Pancreas (tissue), 10 donors: Measurements from ENCODE around the gene FAF2. TPM values are rescaled to one million over a fixed set of nuclear protein-coding genes. Genes with fewer than 3 reads are reported as not detected.
A peak's percentile ranks its signal among the peaks of the same experiment; 100 is the strongest.
"Not testable (repeated sequence)": the region's sequence is repeated elsewhere in the genome, so short reads cannot be mapped to it uniquely, and the experiment has no call there.

Source experiments
- ATAC-seq, 4 donors: fragments of 200-7000 bp; cut with Tn5 transposase; one replicate each; pipeline versions ENCODE4 v1.8.0 to v1.9.1; 2020; ENCODE audit warnings: mild to moderate bottlenecking in 4 of 4, moderate library complexity in 4 of 4
- DNase-seq, 6 donors: peaks; one replicate each; pipeline ENCODE4 v3.0.0-alpha.2; 2020
- FAIRE-seq: peaks from 2 replicates; lab custom pipeline; 2012; peaks lifted over from hg19 to GRCh38; lab: Jason Lieb, UNC
- H3K27ac ChIP-seq, 4 donors: fragments of 200-600 bp; sonication (generic); 1 replicate in 3 of 4; 2 replicates in 1 of 4; pipeline versions ENCODE4 v1.5.0 to v1.8.0; 2020
- H3K27me3 ChIP-seq, 4 donors: fragments of 200-600 bp; one replicate each; pipeline ENCODE4 v1.8.0; 2021
- H3K36me3 ChIP-seq, 3 donors: fragments of 200-600 bp; sonication (generic) in 1 of 3; one replicate each; pipeline versions ENCODE4 v1.5.0 to v1.8.0; 2020 to 2021
- H3K4me1 ChIP-seq, 3 donors: fragments of 200-600 bp; one replicate each; pipeline ENCODE4 v1.8.0; 2021
- H3K4me3 ChIP-seq, 4 donors: fragments of 200-600 bp; sonication (generic) in 2 of 4; one replicate each; pipeline versions ENCODE4 v1.5.0 to v1.8.0; 2020 to 2021
- H3K9me3 ChIP-seq, 4 donors: fragments of 200-600 bp; one replicate each; pipeline ENCODE4 v1.8.0; 2021
- CTCF ChIP-seq, 4 donors: fragments of 200-600 bp; sonication (generic) in 3 of 4; IDR thresholded peaks; one replicate each; pipeline versions ENCODE4 v1.5.0 to v1.8.0; 2021; ENCODE audit warnings: antibody characterized with exemption in 4 of 4
- WGBS, 2 donors: extraction: QIAGEN DNeasy Blood & Tissue Kit; methylation state at CpG; one replicate each; pipeline ENCODE4 v1.1.7; 2013; 5-methylcytosine and 5-hydroxymethylcytosine counted together
- intact Hi-C, 3 donors: fragments of 100-400 bp; cut with DNase I; formaldehyde crosslinking; loops; one replicate each; pipeline versions ENCODE4 v1.11.1 to v1.14.2; 2022
- polyA plus RNA-seq, 2 donors: library from polyadenylated mRNA; stranded (reverse); fragments of 200-250 nt; gene quantifications; one replicate each; pipeline ENCODE4 v1.2.3, GENCODE V29; 2013
- total RNA-seq, 6 donors: library from RNA; stranded (reverse); fragmentation: NEBNext Ultra II Directional in 4 of 6; extraction: Animal tissue kit (Norgen Biotek cat#: 25700) in 4 of 6; gene quantifications; one replicate each; pipeline versions ENCODE4 v1.2.1 to v1.2.4, GENCODE V29; 2021 to 2023
- donor health status: healthy with polysubstance abuse.
- donor health status: DM: no; HTN: no; CAD: no; lungs with moderate emphysema.
- donor health status: DM: no; HTN: no; CAD: no.
- donor health status: control.
- donor health status: control.
- donor health status: Bipolar disorder and iron deficiency.
- donor health status: DM: yes; HTN: yes; CAD: no.
- donor health status: DM: no; HTN: no; CAD: no.
- donor health status: DM: no; HTN: no; CAD: no.
- donor health status: DM: yes; HTN: yes; CAD: no.

Gene FAF2
- total and polyA plus RNA-seq, 8 donors: 6.8 to 18.0 (median 15.1) TPM

DNA sequence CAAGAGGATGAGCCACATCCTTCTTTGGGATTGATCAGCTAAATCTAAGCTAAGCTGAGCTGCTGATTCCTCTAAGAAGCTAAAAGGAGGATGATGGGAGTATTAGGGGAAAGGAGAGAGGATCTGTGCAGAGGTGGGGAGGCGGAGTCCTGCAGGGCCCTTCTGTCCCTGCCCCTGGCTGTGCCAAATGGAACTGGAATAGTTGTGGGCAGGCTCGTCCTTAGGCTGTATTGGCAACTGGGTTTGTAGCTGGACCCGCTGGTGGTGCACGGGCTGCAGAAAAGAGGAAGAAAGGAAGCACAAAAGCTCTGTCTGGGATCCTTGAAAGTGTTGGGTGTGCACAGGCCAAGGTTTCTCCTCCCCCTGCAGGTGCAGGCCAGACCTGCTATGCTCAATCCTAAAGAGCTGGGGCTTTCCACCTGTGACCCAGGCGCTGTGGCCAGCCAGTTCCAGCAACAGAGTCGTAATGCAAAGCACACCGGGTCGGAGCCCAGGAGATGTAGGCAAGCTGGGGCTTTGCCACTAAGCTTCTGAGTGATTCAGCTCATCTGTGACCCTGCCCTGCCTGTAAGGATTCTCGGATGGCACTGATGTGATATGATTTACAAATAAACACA is 41.6 kb upstream of the FAF2 start:
- Histone ChIP-seq H3K4me3 (no peak overlapping the region), H3K27ac (no peak overlapping the region), H3K27me3 (no peaks in the 10 kb centered on the region), H3K4me1 (no peaks in the 10 kb centered on the region), H3K36me3 (peaks cover 0 to 15% (median 0%) of the 10 kb centered on the region in 3 donors), H3K9me3 (no peaks in the 10 kb centered on the region)
- intact Hi-C loops: no loop called here
- ATAC-seq: no peak
- 91% methylated on average over 9 of the region's 9 CpGs for WGBS, 2 donors
- DNase-seq: peak in 1 of 6 donors; percentile 33
- no peak for TF ChIP-seq CTCF (IDR thresholded peaks at IDR 0.05)
- FAIRE-seq: no peak

GRCh38 chr5:176407456-176408251 is 40.5 kb upstream of the FAF2 start:
- WGBS, 2 donors: 88 to 94% methylated on average over 6 of the region's 6 CpGs
- FAIRE-seq (no peak), DNase-seq (peak in 1 of 6 donors; percentile 16), ATAC-seq (peak in 1 of 4 donors; percentile 17)
- no peaks in the 10 kb centered on the region for H3K9me3 ChIP-seq
- TF ChIP-seq CTCF (IDR thresholded peaks at IDR 0.05): no peak
- no peak overlapping the region for H3K4me3 ChIP-seq
- H3K4me1 ChIP-seq: no peaks in the 10 kb centered on the region
- intact Hi-C loops: no loop called here
- H3K36me3 ChIP-seq: peaks cover 0 to 15% (median 0%) of the 10 kb centered on the region in 3 donors
- H3K27ac ChIP-seq: no peak overlapping the region
- H3K27me3 ChIP-seq: no peaks in the 10 kb centered on the region

GRCh38 chr5:176408252-176408573 is 40.0 kb upstream of the FAF2 start:
- H3K27me3 ChIP-seq, ATAC-seq, intact Hi-C loops, H3K9me3 ChIP-seq, H3K4me1 ChIP-seq, H3K27ac ChIP-seq, H3K4me3 ChIP-seq, DNase-seq, FAIRE-seq: not testable (repeated sequence)
- 93 to 95% methylated on average over 10 of the region's 10 CpGs for WGBS, 2 donors
- peaks cover 0 to 15% (median 0%) of the 10 kb centered on the region in 3 donors for H3K36me3 ChIP-seq

GRCh38 chr5:176408590-176408989 is 39.6 kb upstream of the FAF2 start:
- H3K4me1 ChIP-seq: no peaks in the 10 kb centered on the region
- H3K9me3 ChIP-seq: no peaks in the 10 kb centered on the region
- H3K36me3 ChIP-seq: peaks cover 0 to 15% (median 0%) of the 10 kb centered on the region in 3 donors
- H3K27me3 ChIP-seq: no peaks in the 10 kb centered on the region
- intact Hi-C loops: no loop called here
- no peak for TF ChIP-seq CTCF (IDR thresholded peaks at IDR 0.05)
- H3K27ac ChIP-seq: no peak overlapping the region
- DNase-seq: no peak
- ATAC-seq: no peak
- H3K4me3 ChIP-seq: no peak overlapping the region
- FAIRE-seq: no peak
- WGBS, 2 donors: 92 to 93% methylated on average over 5 of the region's 5 CpGs

DNA sequence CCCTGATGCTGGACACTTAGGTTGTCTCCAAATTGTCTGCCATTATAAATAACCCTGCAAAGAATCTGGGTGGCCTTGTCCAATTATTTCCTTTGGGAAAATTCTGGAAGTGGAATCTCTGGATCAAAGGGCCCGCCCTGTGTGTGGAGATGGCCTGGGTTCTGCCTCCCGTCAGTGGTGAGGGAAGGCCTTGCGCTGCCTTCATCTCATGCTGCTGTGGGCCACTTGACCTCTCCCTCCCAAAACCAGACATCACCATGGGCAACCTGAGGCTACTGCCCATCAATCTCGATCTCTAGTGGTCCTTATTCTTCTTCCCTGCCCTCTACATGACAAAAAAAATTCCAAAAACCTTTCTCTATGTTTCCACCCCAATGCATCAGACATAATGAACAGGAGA is 38.4 kb upstream of the FAF2 start:
- Histone ChIP-seq H3K9me3 (no peaks in the 10 kb centered on the region), H3K36me3 (peaks cover 0 to 15% (median 0%) of the 10 kb centered on the region in 3 donors), H3K27ac (no peak overlapping the region), H3K4me3 (no peak overlapping the region), H3K27me3 (no peaks in the 10 kb centered on the region), H3K4me1 (peaks cover 0 to 4% (median 0%) of the 10 kb centered on the region in 3 donors)
- intact Hi-C loops: loop anchor here in 1 of 3 donors (10.0 kb wide), 1 partner anchor 165 kb away; no protein-coding TSS in a partner anchor
- DNase-seq: no peak
- TF ChIP-seq CTCF (IDR thresholded peaks at IDR 0.05): no peak
- no peak for FAIRE-seq
- 91 to 95% methylated on average over 4 of the region's 4 CpGs for WGBS, 2 donors
- no peak for ATAC-seq
